A673 (cell line): ENCODE measurements around the gene SPRYD4.

Experiments
- CTCF ChIP-seq: fragments of 300-800, 200-600 bp; sonication (generic); conservative IDR thresholded peaks from 2 replicates; pipeline ENCODE4 v1.5.1; 2017; ENCODE audit warnings: low read depth, mild to moderate bottlenecking, antibody characterized with exemption, low read length, moderate library complexity, mixed read lengths
- EZH2 ChIP-seq: fragments of 200-600 bp; sonication (generic); IDR thresholded peaks from 2 replicates; pipeline ENCODE4 v1.6.1; 2017; ENCODE audit warnings: borderline replicate concordance, low read depth, mild to moderate bottlenecking, mixed read lengths, antibody characterized with exemption, low read length; ENCODE audit not compliant: poor library complexity, severe bottlenecking

DNA sequence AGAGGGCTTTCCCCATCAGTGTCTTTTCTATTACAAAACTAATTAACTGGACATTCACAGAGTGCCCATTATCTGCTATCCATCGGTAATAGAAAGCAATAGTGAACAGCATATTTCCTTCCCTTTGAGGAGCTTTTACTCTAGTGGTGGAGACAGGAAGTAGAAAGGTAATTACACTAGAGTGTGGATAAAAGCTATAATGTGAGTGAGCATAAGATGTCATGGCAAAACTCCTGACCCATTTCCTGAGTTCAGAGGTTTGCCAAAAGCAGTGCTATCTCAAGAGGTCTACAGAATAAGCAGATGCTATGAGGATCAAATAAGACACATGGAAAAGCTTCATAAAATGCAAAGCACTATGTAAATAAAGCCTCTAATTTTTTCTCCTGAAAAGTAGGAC is 43.2 kb upstream of the SPRYD4 start:
- no peak for TF ChIP-seq CTCF
- TF ChIP-seq EZH2 = no peak
